Epithelial cell of esophagus (primary cell): ENCODE results near the gene GBF1.

Experiments used
- DNase-seq: peaks from one replicate; pipeline ENCODE4 v3.0.0; 2010; ENCODE audit warnings: low read depth
- H3K4me3 ChIP-seq: 2 replicates; pipeline ENCODE4 v1.5.1; 2011; ENCODE audit warnings: mild to moderate bottlenecking, low read length, control low read depth
- TF ChIP-seq, protein P1 (sequence below): IDR thresholded peaks from 2 replicates; pipeline ENCODE4 v1.5.1; 2011; ENCODE audit warnings: low read depth, mild to moderate bottlenecking, low read length, control low read depth, inconsistent platforms; ENCODE audit not compliant: insufficient read depth; ENCODE audit errors: missing control alignments

GBF1 gene

DNA sequence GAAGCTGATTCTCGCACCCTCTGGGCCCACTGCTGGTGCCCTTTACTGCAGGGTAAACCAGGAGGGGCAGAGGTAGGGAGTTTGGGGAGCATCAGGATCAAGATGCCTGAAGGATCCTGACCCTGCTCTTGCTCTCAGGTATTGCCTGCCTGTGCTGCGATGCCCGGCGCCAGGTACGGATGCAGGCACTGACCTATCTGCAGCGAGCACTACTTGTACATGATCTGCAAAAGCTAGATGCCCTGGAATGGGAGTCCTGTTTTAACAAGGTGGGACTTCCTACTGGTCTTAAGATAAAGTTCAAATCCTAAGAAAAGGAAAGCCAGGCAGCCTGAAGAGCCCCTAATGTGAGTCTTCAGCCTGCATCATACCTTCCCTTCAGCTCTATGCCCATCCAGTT is 134.1 kb downstream of the GBF1 start:
- H3K4me3 ChIP-seq, result no peak overlapping the region
- TF ChIP-seq, protein P1, sequence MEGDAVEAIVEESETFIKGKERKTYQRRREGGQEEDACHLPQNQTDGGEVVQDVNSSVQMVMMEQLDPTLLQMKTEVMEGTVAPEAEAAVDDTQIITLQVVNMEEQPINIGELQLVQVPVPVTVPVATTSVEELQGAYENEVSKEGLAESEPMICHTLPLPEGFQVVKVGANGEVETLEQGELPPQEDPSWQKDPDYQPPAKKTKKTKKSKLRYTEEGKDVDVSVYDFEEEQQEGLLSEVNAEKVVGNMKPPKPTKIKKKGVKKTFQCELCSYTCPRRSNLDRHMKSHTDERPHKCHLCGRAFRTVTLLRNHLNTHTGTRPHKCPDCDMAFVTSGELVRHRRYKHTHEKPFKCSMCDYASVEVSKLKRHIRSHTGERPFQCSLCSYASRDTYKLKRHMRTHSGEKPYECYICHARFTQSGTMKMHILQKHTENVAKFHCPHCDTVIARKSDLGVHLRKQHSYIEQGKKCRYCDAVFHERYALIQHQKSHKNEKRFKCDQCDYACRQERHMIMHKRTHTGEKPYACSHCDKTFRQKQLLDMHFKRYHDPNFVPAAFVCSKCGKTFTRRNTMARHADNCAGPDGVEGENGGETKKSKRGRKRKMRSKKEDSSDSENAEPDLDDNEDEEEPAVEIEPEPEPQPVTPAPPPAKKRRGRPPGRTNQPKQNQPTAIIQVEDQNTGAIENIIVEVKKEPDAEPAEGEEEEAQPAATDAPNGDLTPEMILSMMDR, result no peak
- no peak for DNase-seq

GRCh38 chr10:102381983-102382382 is 136.7 kb downstream of the GBF1 start:
- no peak for DNase-seq
- TF ChIP-seq, protein P1, result no peak
- no peak overlapping the region for H3K4me3 ChIP-seq

- TF ChIP-seq, protein P1, result no peak
- no peak overlapping the region for H3K4me3 ChIP-seq
- no peak for DNase-seq
Measured at GRCh38 chr10:102382871-102383270, 137.5 kb downstream of the GBF1 start.

- TF ChIP-seq, protein P1, result no peak
- DNase-seq, result no peak
- H3K4me3 ChIP-seq, result no peak overlapping the region
Measured at GRCh38 chr10:102384053-102384452, 138.7 kb downstream of the GBF1 start.

GRCh38 chr10:102384606-102385429 is 139.5 kb downstream of the GBF1 start:
- H3K4me3 ChIP-seq, result no peak overlapping the region
- peak; percentile 54 for DNase-seq
- TF ChIP-seq, protein P1, result no peak

- no peak for DNase-seq
- TF ChIP-seq, protein P1, result no peak
- no peak overlapping the region for H3K4me3 ChIP-seq
Measured at GRCh38 chr10:102389894-102390293, 144.6 kb downstream of the GBF1 start.

DNA sequence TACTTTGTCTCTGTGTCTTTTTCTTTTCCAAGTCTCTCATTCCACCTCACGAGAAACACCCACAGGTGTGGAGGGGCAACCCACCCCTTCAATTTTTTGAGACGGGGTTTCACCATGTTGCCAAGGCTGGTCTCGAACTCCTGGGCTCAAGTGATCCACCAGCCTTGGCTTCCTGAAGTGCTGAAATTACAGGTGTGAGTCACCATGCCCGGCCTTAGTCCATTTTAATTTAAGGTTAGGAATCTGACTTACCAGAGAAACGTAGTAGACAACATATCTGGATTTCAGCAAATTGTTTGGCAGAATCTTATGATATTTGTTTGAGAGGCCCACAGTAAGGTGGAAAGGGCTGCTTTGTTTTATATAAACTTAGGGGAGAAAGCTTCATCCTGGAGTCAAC is 147.0 kb downstream of the GBF1 start:
- H3K4me3 ChIP-seq, result no peak overlapping the region
- no peak for DNase-seq
- TF ChIP-seq, protein P1, result no peak
